HepG2 (cell line): Measurements from ENCODE around the gene KIF2C. TPM values are rescaled to one million over a fixed set of nuclear protein-coding genes. Genes with fewer than 3 reads are reported as not detected.

ENCODE experiments used
- ASH2L ChIP-seq: fragments of 300-600, 200-600 bp; sonication (generic); IDR thresholded peaks from 2 replicates; pipeline ENCODE4 v1.7.0; 2017; ENCODE audit warnings: low read depth, mild to moderate bottlenecking, moderate library complexity, mixed read lengths, low read length; ENCODE audit not compliant: insufficient read length
- CENPT ChIP-seq: sonication (generic); formaldehyde crosslinking; IDR thresholded peaks from 2 replicates; pipeline ENCODE4 v1.8.0; 2022; ENCODE audit warnings: low read depth, mild to moderate bottlenecking, moderate library complexity, missing genetic modification reagents
- DZIP1 ChIP-seq: sonication (generic); formaldehyde crosslinking; IDR thresholded peaks from 2 replicates; pipeline ENCODE4 v1.5.0; 2020; ENCODE audit warnings: mild to moderate bottlenecking, missing genetic modification reagents
- HNF4A ChIP-seq: sonication (generic); formaldehyde crosslinking; IDR thresholded peaks from 2 replicates; pipeline ENCODE4 v1.4.0; 2020; ENCODE audit warnings: missing genetic modification reagents
- IRF1 ChIP-seq: sonication (generic); formaldehyde crosslinking; IDR thresholded peaks from 2 replicates; pipeline ENCODE4 v1.4.0; 2020; ENCODE audit warnings: low read depth, mild to moderate bottlenecking, missing genetic modification reagents
- RARG ChIP-seq: sonication (generic); formaldehyde crosslinking; IDR thresholded peaks from 2 replicates; pipeline ENCODE4 v1.4.0; 2020; ENCODE audit warnings: low read depth, mild to moderate bottlenecking, missing genetic modification reagents
- SP2 ChIP-seq: sonication (generic); formaldehyde crosslinking; IDR thresholded peaks from 2 replicates; pipeline ENCODE4 v1.5.1; 2020; ENCODE audit warnings: mild to moderate bottlenecking, missing genetic modification reagents
- SYNCRIP ChIP-seq: fragments of 200-400 bp; formaldehyde crosslinking; IDR thresholded peaks from 2 replicates; pipeline ENCODE4 v1.6.1; 2018; ENCODE audit warnings: mild to moderate bottlenecking, low read depth, low read length; ENCODE audit not compliant: insufficient read depth
- TEAD2 ChIP-seq: sonication (generic); formaldehyde crosslinking; IDR thresholded peaks from 2 replicates; pipeline ENCODE4 v1.9.0; 2021; ENCODE audit warnings: missing genetic modification reagents
- TEF ChIP-seq: sonication (generic); formaldehyde crosslinking; IDR thresholded peaks from 2 replicates; pipeline ENCODE4 v1.5.0; 2020; ENCODE audit warnings: missing genetic modification reagents
- TOE1 ChIP-seq: sonication (generic); formaldehyde crosslinking; IDR thresholded peaks from 2 replicates; pipeline ENCODE4 v1.4.0; 2020; ENCODE audit warnings: mild to moderate bottlenecking, missing genetic modification reagents
- ZBTB44 ChIP-seq: sonication (generic); formaldehyde crosslinking; IDR thresholded peaks from 2 replicates; pipeline ENCODE4 v1.4.0; 2020; ENCODE audit warnings: missing genetic modification reagents
- ZBTB49 ChIP-seq: sonication (generic); formaldehyde crosslinking; IDR thresholded peaks from 2 replicates; pipeline ENCODE4 v1.4.0; 2020; ENCODE audit warnings: missing genetic modification reagents, borderline replicate concordance
- ZFYVE20 ChIP-seq: sonication (generic); formaldehyde crosslinking; IDR thresholded peaks from 2 replicates; pipeline ENCODE4 v1.8.0; 2023; ENCODE audit warnings: low read depth, mild to moderate bottlenecking, moderate library complexity, missing genetic modification reagents, borderline replicate concordance
- ZNF207 ChIP-seq: fragments of 450-650 bp; IDR thresholded peaks from 2 replicates; pipeline ENCODE4 v1.6.1; 2016; ENCODE audit warnings: antibody characterized with exemption, borderline replicate concordance
- ZNF547 ChIP-seq: sonication (generic); formaldehyde crosslinking; IDR thresholded peaks from 2 replicates; pipeline ENCODE4 v1.5.1; 2020; ENCODE audit warnings: mild to moderate bottlenecking, missing genetic modification reagents
- ZNF619 ChIP-seq: sonication (generic); formaldehyde crosslinking; IDR thresholded peaks from 2 replicates; pipeline ENCODE4 v1.4.0; 2020; ENCODE audit warnings: mild to moderate bottlenecking, missing genetic modification reagents
- ZNF710 ChIP-seq: sonication (generic); formaldehyde crosslinking; IDR thresholded peaks from 2 replicates; pipeline ENCODE4 v1.5.0; 2020; ENCODE audit warnings: mild to moderate bottlenecking, missing genetic modification reagents, borderline replicate concordance
- polyA plus RNA-seq, 8 experiments: library from polyadenylated mRNA; depleted of rRNA in 3 of 8; stranded (reverse) in 7 of 8; unstranded in 1 of 8; fragments of >200 nt; fragmentation: Illumina TruSeq in 4 of 8; extraction: Trizol in 4 of 8; gene quantifications; 2 replicates each; pipeline versions ENCODE4 v1.2.1 to v1.2.3, GENCODE V29; 2011 to 2016; ENCODE audit warnings: low read depth in 4 of 8, missing spikeins in 1 of 8, mixed read lengths in 1 of 8; ENCODE audit not compliant: insufficient read depth in 1 of 8
- total RNA-seq, 5 experiments: library from RNA; depleted of rRNA; stranded (reverse); fragments of >200 nt; fragmentation: Illumina TruSeq; extraction: Trizol; gene quantifications; 2 replicates each; pipeline ENCODE4 v1.2.3, GENCODE V29; 2016; ENCODE audit warnings: low read depth in 1 of 5

The KIF2C gene
- total and polyA plus RNA-seq, 2 of the 13 experiments (the other 11 are each of a cell fraction or from before 2014, with no cell fraction given): 29.7 to 53.7 TPM

GRCh38 chr1:44807364-44808062 lies 67.9 kb downstream of the KIF2C start (continued):
- no peak for TF ChIP-seq ZBTB44 (CRISPR knock-in tag)
- TF ChIP-seq RARG (CRISPR knock-in tag): no peak
- peak; percentile 79 for TF ChIP-seq HNF4A
- TF ChIP-seq ZNF710 (CRISPR knock-in tag): no peak
- TF ChIP-seq TEAD2 (CRISPR knock-in tag): no peak
- TF ChIP-seq TOE1 (CRISPR knock-in tag): no peak
- no peak; the same call in 1 of the 2 replicates for TF ChIP-seq IRF1 (CRISPR knock-in tag)
- TF ChIP-seq SYNCRIP: no peak
- peak; percentile 89 for TF ChIP-seq ASH2L
- TF ChIP-seq ZNF619 (CRISPR knock-in tag): peak; percentile 99
- TF ChIP-seq SP2: no peak
- TF ChIP-seq ZBTB49 (CRISPR knock-in tag): peak; percentile 52; the same call in 1 of the 2 replicates
- TF ChIP-seq ZFYVE20: no peak
- no peak; the same call in 1 of the 2 replicates for TF ChIP-seq ZNF547
- TF ChIP-seq CENPT (CRISPR knock-in tag): no peak
- TF ChIP-seq DZIP1: no peak
- no peak for TF ChIP-seq ZNF207
- TF ChIP-seq TEF: no peak
